GM18951 (cell line): Measurements from ENCODE around the gene SFR1.

ENCODE experiments used
- POLR2A ChIP-seq: IDR thresholded peaks from 4 replicates; pipeline ENCODE4 v1.6.1; 2011; ENCODE audit warnings: mild to moderate bottlenecking; ENCODE audit not compliant: insufficient read length, insufficient read depth; ENCODE audit errors: extremely low read depth
- in situ Hi-C: fragments of 300-500 bp; cut with MboI; formaldehyde crosslinking; loops from one replicate; pipeline ENCODE4 v1.12.0; 2022; ENCODE audit warnings: low sequenced_read_pairs, mixed read lengths, inconsistent platforms; ENCODE audit not compliant: unreplicated experiment

The SFR1 gene

DNA sequence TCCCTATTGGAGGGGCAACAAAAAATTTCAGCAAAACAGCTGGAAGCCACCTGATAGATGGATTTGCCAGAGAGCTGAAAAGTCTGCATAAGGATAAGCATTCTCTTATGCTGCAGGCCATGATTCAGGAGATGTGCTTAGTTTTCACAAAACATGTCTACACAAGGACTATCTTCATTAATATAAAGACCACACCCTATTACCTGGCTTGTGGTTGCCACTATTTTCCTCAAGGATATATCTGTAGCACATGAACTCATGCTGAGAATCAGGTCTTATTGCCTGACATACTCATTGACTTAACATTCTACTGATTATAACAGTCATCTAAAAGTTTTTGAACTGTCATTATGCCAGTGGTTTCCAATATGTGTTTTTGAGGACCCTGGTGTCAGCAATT is 29.2 kb upstream of the SFR1 start:
- TF ChIP-seq POLR2A, result no peak
- in situ Hi-C loops, result no loop called here

DNA sequence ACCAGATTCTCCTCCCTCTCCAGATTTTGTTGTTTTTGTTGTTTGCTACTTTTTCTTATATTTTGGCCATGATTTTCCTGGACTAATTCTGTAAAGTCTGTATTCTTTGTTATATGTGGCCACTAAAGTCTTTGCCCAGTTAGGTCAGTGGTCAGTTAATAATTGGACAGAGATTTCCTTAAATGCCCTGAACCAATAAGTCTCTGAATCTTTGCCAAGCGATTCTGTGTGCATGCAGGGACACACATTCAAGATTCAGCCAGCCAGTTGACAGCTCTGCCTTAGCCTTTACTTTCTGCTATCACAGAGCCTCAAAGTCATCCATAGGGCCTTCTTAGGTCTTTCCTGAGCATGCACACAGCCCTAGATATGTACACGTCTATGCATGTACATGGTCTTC is 25.3 kb upstream of the SFR1 start:
- no peak for TF ChIP-seq POLR2A
- in situ Hi-C loops, result no loop called here

DNA sequence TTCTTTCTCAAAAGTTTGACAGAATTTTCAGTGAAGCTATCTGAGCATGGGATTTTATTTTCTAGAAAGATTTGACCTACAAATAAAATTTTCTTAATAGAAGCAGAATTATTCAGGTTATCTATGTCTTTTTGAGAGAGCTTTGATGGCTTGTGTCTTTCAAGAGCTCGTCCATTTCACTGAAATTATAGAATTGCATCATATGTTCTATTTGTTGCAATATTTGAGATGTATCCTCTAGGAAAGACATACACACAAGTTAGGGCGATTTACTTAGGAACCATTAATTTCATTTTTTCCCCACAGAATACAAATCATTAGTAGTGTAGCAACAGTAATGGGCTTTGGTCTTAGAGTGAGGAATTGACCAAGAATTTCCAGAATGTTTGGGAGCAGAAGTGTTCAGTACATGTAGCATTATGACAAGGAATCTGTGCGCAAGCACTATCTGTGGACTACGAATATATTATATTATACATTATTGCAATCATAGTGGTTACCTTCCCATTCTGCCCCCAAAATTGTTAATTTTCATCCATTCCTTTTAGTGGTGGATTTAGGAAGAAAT is 23.5 kb upstream of the SFR1 start:
- in situ Hi-C loops, result no loop called here
- TF ChIP-seq POLR2A, result no peak

DNA sequence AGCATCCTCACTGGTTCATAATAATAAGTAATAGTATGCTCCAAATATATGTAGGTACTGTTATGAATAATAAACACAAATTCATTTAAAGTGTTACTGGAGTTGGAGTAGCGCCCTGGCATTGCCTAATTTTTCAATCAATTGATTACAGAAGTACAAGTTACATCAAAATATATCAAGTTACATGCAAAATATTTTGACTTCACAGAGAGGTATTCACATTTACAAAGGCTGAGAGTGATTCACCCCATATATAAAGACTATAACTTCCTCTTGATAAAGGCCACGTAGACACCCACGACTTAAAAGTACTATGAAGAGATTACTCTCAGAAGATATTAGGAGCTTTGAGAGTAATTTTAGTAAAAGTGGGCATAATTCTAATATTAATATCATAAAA is 22.7 kb upstream of the SFR1 start:
- no peak for TF ChIP-seq POLR2A
- in situ Hi-C loops, result no loop called here

DNA sequence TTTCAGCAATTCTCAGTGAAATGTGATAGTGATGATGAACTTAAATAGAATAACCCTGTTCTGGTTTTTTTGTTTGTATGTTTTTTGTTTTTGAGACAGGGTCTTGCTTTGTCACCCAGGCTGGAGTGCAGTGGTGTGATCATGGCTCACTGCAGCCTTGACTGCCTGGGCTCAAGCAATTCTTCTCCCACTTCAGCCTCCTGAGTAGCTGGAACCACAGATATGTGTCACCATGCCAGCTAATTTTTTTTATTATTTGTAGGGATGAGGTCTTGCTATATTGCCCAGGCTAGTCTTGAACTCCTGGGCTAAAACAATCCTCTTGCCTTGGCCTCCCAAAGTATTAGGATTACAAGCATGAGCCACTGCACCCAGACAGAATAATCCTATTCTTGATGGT is 22.0 kb upstream of the SFR1 start:
- in situ Hi-C loops, result no loop called here
- no peak for TF ChIP-seq POLR2A

DNA sequence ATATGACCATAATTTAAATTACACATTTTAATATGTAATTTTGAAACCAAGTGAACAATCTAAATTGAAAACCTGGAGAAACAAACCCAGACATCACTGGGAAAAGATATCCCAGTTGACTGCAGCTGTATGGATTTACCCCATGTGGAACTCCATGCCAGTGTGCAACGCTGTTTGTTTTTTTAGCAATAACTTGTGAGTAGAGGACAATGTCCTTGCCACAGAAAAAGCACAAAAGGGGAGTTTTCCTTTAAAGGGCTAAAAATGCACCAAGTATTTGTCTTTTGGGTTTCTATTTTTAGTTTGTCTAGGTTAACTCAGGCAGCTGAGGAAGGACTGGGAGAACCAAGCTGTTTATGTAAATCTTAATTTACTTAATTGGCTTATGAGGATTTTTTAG is 21.2 kb upstream of the SFR1 start:
- TF ChIP-seq POLR2A, result no peak
- in situ Hi-C loops, result no loop called here

DNA sequence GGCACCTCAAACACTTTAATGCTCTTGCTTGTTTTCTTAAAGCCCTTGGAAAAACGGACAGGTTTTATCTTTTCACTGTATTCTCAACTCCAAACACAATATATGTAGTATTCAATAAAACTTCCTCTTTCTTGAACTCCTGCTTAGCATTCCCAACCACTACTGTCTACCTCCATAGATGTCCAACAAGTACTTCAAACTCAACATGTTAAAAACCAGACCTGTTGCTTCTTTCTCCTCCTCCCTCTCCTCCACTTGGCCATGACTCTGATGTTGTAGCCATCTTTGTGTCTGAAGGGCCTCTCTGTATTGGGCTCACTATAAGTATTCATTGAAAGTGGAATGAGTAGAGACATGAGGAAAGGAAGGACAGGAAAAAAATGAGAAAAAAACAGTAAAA is 20.1 kb upstream of the SFR1 start:
- no peak for TF ChIP-seq POLR2A
- in situ Hi-C loops, result no loop called here

DNA sequence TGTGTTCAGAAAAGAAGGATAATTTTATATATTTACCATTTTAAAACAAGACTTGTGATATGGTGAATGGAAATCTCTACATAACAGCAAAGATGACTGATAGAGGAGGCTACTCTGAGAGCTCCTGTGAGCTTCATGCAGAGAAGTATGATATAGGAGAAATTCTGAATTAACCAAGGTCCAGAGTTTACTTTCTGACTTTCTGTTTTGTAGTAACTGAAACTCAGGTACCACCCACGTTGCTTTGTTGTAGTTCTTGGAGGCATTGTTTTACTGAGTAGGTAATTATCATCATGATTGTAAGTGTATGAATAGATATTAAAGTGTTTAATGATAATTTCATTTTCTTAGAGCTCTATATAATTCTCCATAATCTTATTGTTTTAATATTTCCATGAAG is 18.0 kb upstream of the SFR1 start:
- in situ Hi-C loops, result no loop called here
- no peak for TF ChIP-seq POLR2A

DNA sequence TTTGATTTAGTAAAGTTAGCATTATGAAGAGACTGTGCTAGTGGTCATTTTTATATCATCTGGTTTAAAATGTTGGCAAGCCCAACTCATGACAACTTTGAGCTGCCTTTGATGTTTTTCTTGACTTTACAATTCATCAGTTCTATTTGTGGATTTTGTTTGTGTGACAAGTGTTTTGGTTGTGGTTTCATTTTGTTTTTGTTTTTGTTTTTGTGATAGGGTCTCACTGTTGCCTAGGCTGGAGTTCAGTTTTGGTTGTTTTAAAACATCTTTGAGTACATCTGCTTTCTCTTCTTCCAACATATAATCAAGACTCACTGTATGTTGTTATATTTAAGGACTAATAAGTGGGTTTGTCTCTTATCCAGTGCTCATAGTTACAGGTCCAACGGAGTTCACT is 17.6 kb upstream of the SFR1 start:
- TF ChIP-seq POLR2A, result no peak

DNA sequence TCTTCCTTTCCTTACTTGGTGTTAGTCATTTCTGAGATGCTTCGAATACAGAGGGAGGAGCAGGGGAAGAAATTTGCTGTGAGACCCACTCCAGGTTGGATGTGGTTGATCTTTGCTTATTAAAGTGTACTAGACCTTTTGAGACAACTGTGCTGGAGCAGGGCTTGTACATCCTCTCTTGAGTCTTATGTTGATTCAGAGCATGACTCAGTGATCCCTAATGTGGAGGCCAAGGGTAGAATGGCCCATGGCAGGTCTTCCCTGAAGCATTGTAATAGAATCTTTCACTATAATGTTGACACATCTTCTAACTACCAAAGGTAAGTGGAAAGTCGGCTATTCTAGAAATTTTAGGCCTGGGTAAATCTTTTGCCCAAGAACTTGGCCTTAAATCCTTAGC is 17.0 kb upstream of the SFR1 start:
- no peak for TF ChIP-seq POLR2A
- in situ Hi-C loops, result no loop called here

More for the DNA sequence above, 17.6 kb upstream of the SFR1 start:
- in situ Hi-C loops, result no loop called here

DNA sequence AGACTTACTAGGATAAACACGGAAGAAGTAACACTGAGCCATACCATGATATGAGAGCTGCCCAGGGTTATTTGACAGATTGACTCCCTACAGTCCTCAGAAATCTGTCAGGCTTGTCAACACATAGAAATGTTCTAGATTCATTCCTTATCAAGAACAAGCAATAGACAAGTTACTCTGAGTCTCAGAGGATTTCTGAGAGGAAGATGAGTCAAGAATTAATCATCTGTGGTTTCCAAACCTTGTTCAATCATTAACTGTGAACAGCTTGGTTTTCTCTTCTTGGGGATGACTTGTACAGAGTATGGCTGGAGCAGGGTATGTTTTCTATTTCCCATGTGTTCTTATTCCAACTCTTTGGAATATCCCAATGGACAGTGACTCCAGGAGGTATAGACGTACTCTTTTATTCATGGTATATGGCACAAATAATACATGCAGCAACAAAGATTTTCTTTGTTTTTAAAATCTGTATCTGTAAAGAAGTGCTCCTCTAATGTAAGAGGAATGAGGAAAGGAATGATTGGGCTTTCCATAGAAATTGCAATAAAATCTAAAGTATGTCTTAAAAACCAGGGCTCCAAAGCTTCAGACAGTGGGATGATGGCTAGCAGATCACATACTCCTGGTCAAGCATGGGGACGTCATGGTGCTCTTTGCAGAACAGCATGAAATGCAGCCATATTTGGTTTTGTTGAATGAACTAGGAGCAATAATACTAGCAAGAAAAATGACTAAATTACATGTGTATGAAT is 11.9 kb upstream of the SFR1 start:
- no peak for TF ChIP-seq POLR2A
- in situ Hi-C loops, result no loop called here

DNA sequence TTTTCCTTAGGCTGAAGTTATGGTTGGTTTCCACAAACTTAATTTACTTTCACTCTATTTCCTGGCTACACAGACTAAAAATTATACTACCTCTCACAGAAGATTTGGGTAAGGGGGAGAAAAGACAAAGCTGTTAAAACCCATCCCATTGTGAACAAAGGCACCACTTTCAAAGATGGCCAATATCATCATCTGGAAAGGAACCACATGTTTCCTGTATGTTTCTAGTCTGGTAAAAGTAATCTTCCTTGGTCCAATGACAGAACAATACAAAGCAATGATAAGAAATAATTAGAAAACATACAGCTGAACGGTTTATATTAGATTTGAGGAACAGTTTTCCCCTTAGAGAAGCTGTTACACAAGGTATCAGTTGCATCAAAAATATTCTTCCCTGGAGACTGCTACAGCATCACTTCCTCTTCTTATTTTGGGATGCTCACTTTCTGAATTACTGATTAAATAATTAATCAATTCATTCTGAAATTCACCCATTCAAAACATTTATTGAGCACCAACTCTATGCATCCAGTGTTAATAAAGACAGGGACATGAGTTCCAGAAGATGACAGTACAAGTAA is 8.5 kb upstream of the SFR1 start:
- no peak for TF ChIP-seq POLR2A
- in situ Hi-C loops, result no loop called here

DNA sequence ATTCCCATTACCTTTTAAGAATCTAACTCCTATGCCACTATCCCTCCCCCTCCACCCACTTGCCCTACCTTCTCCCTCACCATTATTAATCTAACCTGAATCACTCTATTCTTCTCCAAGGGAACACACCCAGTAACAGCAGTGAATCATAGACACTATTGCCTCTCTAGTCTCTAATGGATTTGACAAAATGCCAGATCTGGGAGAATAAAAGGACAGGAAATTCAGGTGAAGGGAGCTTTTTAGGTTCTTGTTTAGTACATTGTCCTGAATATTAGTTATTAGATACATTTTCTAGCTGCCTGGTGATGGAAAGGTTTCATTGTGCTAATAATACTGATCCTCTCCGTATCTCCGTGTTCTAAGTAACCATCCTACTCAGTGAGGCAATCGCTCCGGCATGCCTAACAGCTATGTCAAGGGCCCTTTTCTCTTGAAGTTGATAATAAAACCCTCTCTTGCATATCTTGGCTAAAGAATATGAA is 4.1 kb upstream of the SFR1 start:
- in situ Hi-C loops, result no loop called here
- no peak for TF ChIP-seq POLR2A

DNA sequence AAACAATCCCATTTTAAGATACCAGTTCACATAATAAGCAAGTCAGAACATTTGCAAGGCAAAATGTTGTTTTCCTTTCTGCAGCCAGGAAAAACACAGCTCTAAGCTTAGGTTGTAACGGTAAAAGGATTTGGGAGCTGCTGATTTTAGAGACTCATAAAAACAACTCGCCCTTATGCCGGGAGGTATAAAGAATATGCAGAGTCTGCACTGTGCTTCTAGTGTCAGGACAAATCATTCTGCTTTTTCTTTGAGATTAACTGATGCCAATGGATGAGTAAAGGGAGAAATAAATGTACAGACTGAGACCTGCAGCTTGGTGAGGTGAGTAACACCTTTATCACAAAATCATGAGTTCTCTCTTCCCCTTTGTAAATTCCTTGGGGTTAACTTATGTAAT is 2.0 kb upstream of the SFR1 start:
- TF ChIP-seq POLR2A, result no peak
- in situ Hi-C loops, result no loop called here
